GM23338 (cell line): ENCODE measurements around the gene TAF3. TPM values are rescaled to one million over a fixed set of nuclear protein-coding genes. Genes with fewer than 3 reads are reported as not detected.

Source experiments
- ATAC-seq: fragments of 200-7000 bp; cut with Tn5 transposase; 3 replicates; pipeline ENCODE4 v1.9.1; 2020
- DNase-seq: peaks from one replicate; pipeline ENCODE4 v3.0.0-alpha.2; 2015; ENCODE audit warnings: low spot score
- H2AFZ ChIP-seq: fragments of 200-600 bp; sonication (generic); 2 replicates; pipeline ENCODE4 v1.8.0; 2016; ENCODE audit warnings: antibody characterized with exemption, mild to moderate bottlenecking, moderate library complexity
- H3F3A ChIP-seq: fragments of 200-600 bp; sonication (generic); replicated peaks from 2 replicates; pipeline ENCODE4 v1.8.0; 2017; ENCODE audit warnings: antibody characterized with exemption, mixed run types, low read depth
- H3K27ac ChIP-seq: fragments of 200-600 bp; sonication (generic); 2 replicates; pipeline ENCODE4 v1.6.1; 2016; ENCODE audit warnings: low read depth
- H3K27me3 ChIP-seq: fragments of 200-600 bp; sonication (generic); 2 replicates; pipeline ENCODE4 v1.8.0; 2016; ENCODE audit warnings: mild to moderate bottlenecking, mixed run types, moderate library complexity; ENCODE audit not compliant: insufficient read depth
- H3K36me3 ChIP-seq: fragments of 200-600 bp; sonication (generic); 2 replicates; pipeline ENCODE4 v1.8.0; 2016; ENCODE audit warnings: mild to moderate bottlenecking; ENCODE audit not compliant: insufficient read depth
- H3K4me1 ChIP-seq: fragments of 200-600 bp; sonication (generic); 2 replicates; pipeline ENCODE4 v1.8.0; 2016; ENCODE audit warnings: mild to moderate bottlenecking, moderate library complexity; ENCODE audit not compliant: insufficient read depth
- H3K4me2 ChIP-seq: fragments of 200-600 bp; sonication (generic); 2 replicates; pipeline ENCODE4 v1.7.1; 2017; ENCODE audit warnings: mixed run types
- H3K4me3 ChIP-seq: fragments of 200-600 bp; sonication (generic); 2 replicates; pipeline ENCODE4 v1.6.1; 2016; ENCODE audit warnings: mixed run types
- H3K79me2 ChIP-seq: fragments of 200-600 bp; sonication (generic); replicated peaks from 2 replicates; pipeline ENCODE4 v1.8.0; 2017; ENCODE audit warnings: mild to moderate bottlenecking; ENCODE audit not compliant: insufficient read depth
- H3K9me2 ChIP-seq: fragments of 200-600 bp; sonication (generic); 2 replicates; pipeline ENCODE4 v1.8.0; 2017; ENCODE audit not compliant: insufficient read depth
- H4K20me1 ChIP-seq: fragments of 200-600 bp; sonication (generic); replicated peaks from 2 replicates; pipeline ENCODE4 v1.8.0; 2017; ENCODE audit warnings: mild to moderate bottlenecking; ENCODE audit not compliant: insufficient read depth
- H3K27ac Mint-ChIP-seq: 2 replicates; pipeline ENCODE4 v1.8.0; 2020; ENCODE audit warnings: inconsistent platforms, mild to moderate bottlenecking, moderate library complexity, mixed read lengths
- H3K27me3 Mint-ChIP-seq: 3 replicates; pipeline ENCODE4 v1.8.0; 2022; ENCODE audit warnings: low read depth, mild to moderate bottlenecking, moderate library complexity, mixed read lengths, inconsistent platforms; ENCODE audit not compliant: insufficient read depth, poor library complexity
- H3K36me3 Mint-ChIP-seq: 3 replicates; pipeline ENCODE4 v1.8.0; 2021; ENCODE audit warnings: low read depth, mild to moderate bottlenecking, inconsistent platforms, moderate library complexity, mixed read lengths
- H3K4me1 Mint-ChIP-seq: 3 replicates; pipeline ENCODE4 v1.8.0; 2020; ENCODE audit warnings: mild to moderate bottlenecking, inconsistent platforms, mixed read lengths
- H3K4me3 Mint-ChIP-seq: 3 replicates; pipeline ENCODE4 v1.8.0; 2021; ENCODE audit warnings: moderate library complexity, mild to moderate bottlenecking, inconsistent platforms, mixed read lengths
- H3K9me3 Mint-ChIP-seq: 3 replicates; pipeline ENCODE4 v1.8.0; 2020; ENCODE audit warnings: moderate library complexity, mild to moderate bottlenecking, inconsistent platforms, mixed read lengths
- CREB1 ChIP-seq: fragments of 250-450 bp; sonication (Bioruptor Pico); IDR thresholded peaks from 2 replicates; pipeline ENCODE4 v1.5.0; 2020; ENCODE audit warnings: low read depth, mild to moderate bottlenecking, moderate library complexity
- ETS1 ChIP-seq: IDR thresholded peaks from 2 replicates; pipeline ENCODE4 v1.6.1; 2016; ENCODE audit warnings: antibody characterized with exemption
- EZH2 ChIP-seq: fragments of 200-600 bp; sonication (generic); IDR thresholded peaks from one replicate; pipeline ENCODE4 v1.8.0; 2017; ENCODE audit warnings: antibody characterized with exemption, mild to moderate bottlenecking, low read depth; ENCODE audit not compliant: unreplicated experiment
- EZH2phosphoT487 ChIP-seq: fragments of 200-600 bp; sonication (generic); IDR thresholded peaks from one replicate; pipeline ENCODE4 v1.8.1; 2018; ENCODE audit warnings: antibody characterized with exemption; ENCODE audit not compliant: unreplicated experiment
- JUNB ChIP-seq: IDR thresholded peaks from one replicate; pipeline ENCODE4 v1.6.1; 2016; ENCODE audit warnings: antibody characterized with exemption; ENCODE audit not compliant: unreplicated experiment
- POLR2AphosphoS5 ChIP-seq: IDR thresholded peaks from 2 replicates; pipeline ENCODE4 v1.6.1; 2016; ENCODE audit warnings: antibody characterized with exemption, low read depth
- REST ChIP-seq: IDR thresholded peaks from one replicate; pipeline ENCODE4 v1.6.1; 2018; ENCODE audit warnings: antibody characterized with exemption; ENCODE audit not compliant: unreplicated experiment
- STAT1 ChIP-seq: IDR thresholded peaks from one replicate; pipeline ENCODE4 v1.6.1; 2016; ENCODE audit warnings: antibody characterized with exemption; ENCODE audit not compliant: unreplicated experiment
- ZNF331 ChIP-seq: fragments of 250-450 bp; sonication (Bioruptor Pico); IDR thresholded peaks from 2 replicates; pipeline ENCODE4 v1.5.0; 2020; ENCODE audit warnings: low read depth, mild to moderate bottlenecking, moderate library complexity
- ZNF462 ChIP-seq: fragments of 250-450 bp; sonication (Bioruptor Pico); IDR thresholded peaks from 2 replicates; pipeline ENCODE4 v1.5.0; 2020; ENCODE audit warnings: mild to moderate bottlenecking, moderate library complexity
- polyA plus RNA-seq: library from polyadenylated mRNA; unstranded; fragments of >200 nt; fragmentation: Nextera tagmentation; extraction: Ambion mirVana; gene quantifications from 2 replicates; pipeline ENCODE4 v1.2.1, GENCODE V29; 2016
- total RNA-seq: library from RNA; depleted of rRNA; stranded (reverse); fragments of >200 nt; shearing (Covaris generic); gene quantifications from 2 replicates; pipeline ENCODE4 v1.2.3, GENCODE V29; 2014

Gene TAF3
- total and polyA plus RNA-seq, 2 experiments from 2014 or later: 6.4 to 15.2 TPM

- no peak overlapping the region for H3K27ac ChIP-seq
Observed at GRCh38 chr10:8059191-8059936, 241.1 kb downstream of the TAF3 start.

More at GRCh38 chr10:8059191-8059936, 241.1 kb downstream of the TAF3 start:
- H3K36me3 ChIP-seq: no peaks in the 10 kb centered on the region
- peak overlapping the region; percentile 99 for H3K4me2 ChIP-seq
- H3K27ac Mint-ChIP-seq: no peak overlapping the region
- no peaks in the 10 kb centered on the region for H3K9me2 ChIP-seq
- peak; percentile 87 for TF ChIP-seq EZH2
- no peak for TF ChIP-seq CREB1
- TF ChIP-seq ZNF331 (CRISPR knock-in tag): no peak
- TF ChIP-seq STAT1: no peak
- TF ChIP-seq JUNB: no peak
- no peak for TF ChIP-seq ZNF462 (CRISPR knock-in tag)
- peak; percentile 39 for TF ChIP-seq EZH2phosphoT487
- TF ChIP-seq ETS1: no peak
- TF ChIP-seq REST: no peak
- no peak for TF ChIP-seq POLR2AphosphoS5
- peak overlapping the region; percentile 60 for H3K4me3 ChIP-seq
- no peak overlapping the region for H2AFZ ChIP-seq
- H3K4me1 ChIP-seq: peaks cover 64% of the 10 kb centered on the region
- peaks cover 2% of the 10 kb centered on the region; the same call in 1 of the 3 replicates for H3K36me3 Mint-ChIP-seq
- peaks cover 98% of the 10 kb centered on the region for H3K27me3 ChIP-seq
- H3K4me3 Mint-ChIP-seq: peak overlapping the region; percentile 61
- H3K4me1 Mint-ChIP-seq: peaks cover 79% of the 10 kb centered on the region
- H4K20me1 ChIP-seq: no peaks in the 10 kb centered on the region; the same call in 1 of the 2 replicates
- no peaks in the 10 kb centered on the region for H3K9me3 Mint-ChIP-seq
- peaks cover 98% of the 10 kb centered on the region for H3K27me3 Mint-ChIP-seq
- ATAC-seq (no peak), DNase-seq (peak; percentile 62)
- H3F3A ChIP-seq: peaks cover 28% of the 10 kb centered on the region
- H3K79me2 ChIP-seq: no peaks in the 10 kb centered on the region
